ENCODE measurements around the gene CIAO3.

CIAO3 gene

GRCh38 chr16:740764-741505 is at the start of gene CIAO3:
Gene CIAO3, minus strand, starts transcription at chr16:740997. Its CDS starts 12 bp downstream, at chr16:740985.
- peak; percentile 92 to 97 (median 97) for DNase-seq (ENCODE audit: low read depth in 2 of 3, low spot score in 2 of 3)

GRCh38 chr16:790086-790485 is 49.3 kb upstream of the CIAO3 start:
- no peak for DNase-seq (ENCODE audit: low read depth in 2 of 3, low spot score in 2 of 3)

GRCh38 chr16:789191-789850 is 48.5 kb upstream of the CIAO3 start:
- no peak for DNase-seq (ENCODE audit: low read depth in 2 of 3, low spot score in 2 of 3)

- peak; percentile 66 to 93 (median 79) for DNase-seq (ENCODE audit: low read depth in 2 of 3, low spot score in 2 of 3)
Observed at GRCh38 chr16:788399-789126, 47.8 kb upstream of the CIAO3 start, which contains the start of gene CHTF18. Gene CHTF18, plus strand, starts transcription at chr16:788620. Its CDS starts 65 bp downstream, at chr16:788685.

GRCh38 chr16:787978-788398 is 47.2 kb upstream of the CIAO3 start, which contains the start of gene RPUSD1:
Gene RPUSD1, minus strand, starts transcription at chr16:788381. Its CDS starts 644 bp downstream, at chr16:787737.
- no peak for DNase-seq (ENCODE audit: low read depth in 2 of 3, low spot score in 2 of 3)

- DNase-seq (ENCODE audit: low read depth in 2 of 3, low spot score in 2 of 3): no peak
Observed at GRCh38 chr16:787321-787966, 46.6 kb upstream of the CIAO3 start.

GRCh38 chr16:785563-786535 is 45.1 kb upstream of the CIAO3 start:
- DNase-seq (ENCODE audit: low read depth in 2 of 3, low spot score in 2 of 3): peak; percentile 49 to 68 (median 61)

GRCh38 chr16:784431-784830 is 43.6 kb upstream of the CIAO3 start:
- no peak for DNase-seq (ENCODE audit: low read depth in 2 of 3, low spot score in 2 of 3)

GRCh38 chr16:783404-784161 is 42.8 kb upstream of the CIAO3 start:
- no peak for DNase-seq (ENCODE audit: low read depth in 2 of 3, low spot score in 2 of 3)

- DNase-seq (ENCODE audit: low read depth in 2 of 3, low spot score in 2 of 3): no peak
Observed at GRCh38 chr16:782766-783403, 42.1 kb upstream of the CIAO3 start.

- no peak for DNase-seq (ENCODE audit: low read depth in 2 of 3, low spot score in 2 of 3)
Observed at GRCh38 chr16:782258-782657, 41.5 kb upstream of the CIAO3 start.

GRCh38 chr16:781346-782010 is 40.7 kb upstream of the CIAO3 start:
- DNase-seq (ENCODE audit: low read depth in 2 of 3, low spot score in 2 of 3): no peak

- no peak for DNase-seq (ENCODE audit: low read depth in 2 of 3, low spot score in 2 of 3)
Observed at GRCh38 chr16:780296-780695, 39.5 kb upstream of the CIAO3 start.

- no peak for DNase-seq (ENCODE audit: low read depth in 2 of 3, low spot score in 2 of 3)
Observed at GRCh38 chr16:779561-779960, 38.8 kb upstream of the CIAO3 start.

- DNase-seq (ENCODE audit: low read depth in 2 of 3, low spot score in 2 of 3): no peak
Observed at GRCh38 chr16:778909-779527, 38.2 kb upstream of the CIAO3 start.

GRCh38 chr16:778447-778846 is 37.6 kb upstream of the CIAO3 start:
- no peak for DNase-seq (ENCODE audit: low read depth in 2 of 3, low spot score in 2 of 3)

GRCh38 chr16:777826-778225 is 37.0 kb upstream of the CIAO3 start:
- no peak for DNase-seq (ENCODE audit: low read depth in 2 of 3, low spot score in 2 of 3)

GRCh38 chr16:776824-777223 is 36.0 kb upstream of the CIAO3 start:
- no peak for DNase-seq (ENCODE audit: low read depth in 2 of 3, low spot score in 2 of 3)

All from activated CD8-positive, alpha-beta memory T cell treated with anti-CD3 and anti-CD28 coated beads for 48 hours (primary cell).